ENCODE data around the gene RTCA.

DNA sequence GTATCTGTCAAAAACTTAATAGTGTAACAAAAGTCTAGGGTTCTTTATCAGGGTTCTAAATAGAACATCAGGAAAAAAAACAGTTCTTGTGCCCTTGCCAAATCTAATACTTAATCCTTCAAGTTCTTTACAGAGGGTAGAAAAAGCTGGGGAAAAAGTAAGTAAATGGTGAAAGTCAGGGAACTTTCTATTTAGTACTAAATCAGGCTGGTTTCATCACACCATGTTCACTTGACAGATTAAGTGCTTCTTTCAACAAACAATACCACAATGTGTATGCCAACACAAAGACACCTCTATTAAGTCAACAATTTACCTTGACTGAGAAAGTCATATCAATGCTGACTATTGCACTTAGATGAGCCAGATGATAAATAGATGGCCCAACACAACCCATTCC is 26.1 kb upstream of the RTCA start:
- TF ChIP-seq SMC3 (conservative IDR thresholded peaks at IDR 0.05; ENCODE audit: poor library complexity) (no peak), RAD21 (conservative IDR thresholded peaks at IDR 0.05) (no peak), POLR2AphosphoS5 (IDR thresholded peaks at IDR 0.05) (no peak)
- TF ChIP-seq, protein P1, sequence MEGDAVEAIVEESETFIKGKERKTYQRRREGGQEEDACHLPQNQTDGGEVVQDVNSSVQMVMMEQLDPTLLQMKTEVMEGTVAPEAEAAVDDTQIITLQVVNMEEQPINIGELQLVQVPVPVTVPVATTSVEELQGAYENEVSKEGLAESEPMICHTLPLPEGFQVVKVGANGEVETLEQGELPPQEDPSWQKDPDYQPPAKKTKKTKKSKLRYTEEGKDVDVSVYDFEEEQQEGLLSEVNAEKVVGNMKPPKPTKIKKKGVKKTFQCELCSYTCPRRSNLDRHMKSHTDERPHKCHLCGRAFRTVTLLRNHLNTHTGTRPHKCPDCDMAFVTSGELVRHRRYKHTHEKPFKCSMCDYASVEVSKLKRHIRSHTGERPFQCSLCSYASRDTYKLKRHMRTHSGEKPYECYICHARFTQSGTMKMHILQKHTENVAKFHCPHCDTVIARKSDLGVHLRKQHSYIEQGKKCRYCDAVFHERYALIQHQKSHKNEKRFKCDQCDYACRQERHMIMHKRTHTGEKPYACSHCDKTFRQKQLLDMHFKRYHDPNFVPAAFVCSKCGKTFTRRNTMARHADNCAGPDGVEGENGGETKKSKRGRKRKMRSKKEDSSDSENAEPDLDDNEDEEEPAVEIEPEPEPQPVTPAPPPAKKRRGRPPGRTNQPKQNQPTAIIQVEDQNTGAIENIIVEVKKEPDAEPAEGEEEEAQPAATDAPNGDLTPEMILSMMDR (IDR thresholded peaks at IDR 0.05; ENCODE audit: poor library complexity, severe bottlenecking): no peak

Measured in neural cell (in vitro differentiated cells).